ENCODE measurements around the gene CALY.
A peak's percentile ranks its signal among the peaks of the same experiment; 100 is the strongest.

CALY gene

GRCh38 chr10:133336118-133336576, 549 bp downstream of the CALY start:
- no peak overlapping the region for H3K4me3 ChIP-seq (ENCODE audit: low read depth, low read length)
- no peak for DNase-seq (ENCODE audit: low read depth)
- no peak for TF ChIP-seq CTCF (IDR thresholded peaks at IDR 0.05; ENCODE audit: insufficient read depth, low read depth, low read length, missing control alignments)

GRCh38 chr10:133335246-133336117, 1.2 kb downstream of the CALY start:
- DNase-seq (ENCODE audit: low read depth): peak; percentile 64
- no peak overlapping the region; the same call in 1 of the 2 replicates for H3K4me3 ChIP-seq (ENCODE audit: low read depth, low read length)
- no peak for TF ChIP-seq CTCF (IDR thresholded peaks at IDR 0.05; ENCODE audit: insufficient read depth, low read depth, low read length, missing control alignments)

GRCh38 chr10:133334503-133335245, 2.0 kb downstream of the CALY start:
- no peak for DNase-seq (ENCODE audit: low read depth)
- TF ChIP-seq CTCF (IDR thresholded peaks at IDR 0.05; ENCODE audit: insufficient read depth, low read depth, low read length, missing control alignments): no peak
- H3K4me3 ChIP-seq (ENCODE audit: low read depth, low read length): no peak overlapping the region

- no peak overlapping the region for H3K4me3 ChIP-seq (ENCODE audit: low read depth, low read length)
- no peak for DNase-seq (ENCODE audit: low read depth)
- TF ChIP-seq CTCF (IDR thresholded peaks at IDR 0.05; ENCODE audit: insufficient read depth, low read depth, low read length, missing control alignments): no peak
These were observed 3.6 kb downstream of the CALY start for GRCh38 chr10:133332936-133333699.

- peak; percentile 86 for DNase-seq (ENCODE audit: low read depth)
- TF ChIP-seq CTCF (IDR thresholded peaks at IDR 0.05; ENCODE audit: insufficient read depth, low read depth, low read length, missing control alignments): peak; percentile 87
- H3K4me3 ChIP-seq (ENCODE audit: low read depth, low read length): no peak overlapping the region
These were observed 7.0 kb downstream of the CALY start for GRCh38 chr10:133329491-133330202.

Data from GM12865 (cell line).